HCT116 (cell line): ENCODE measurements around the gene ZBTB3. TPM values are rescaled to one million over a fixed set of nuclear protein-coding genes. Genes with fewer than 3 reads are reported as not detected.

Experiments used
- ATAC-seq: fragments of 200-7000 bp; cut with Tn5 transposase; 2 replicates; pipeline ENCODE4 v1.9.1; 2020; ENCODE audit warnings: mild to moderate bottlenecking, moderate library complexity
- BruUV-seq: library from RNA; stranded (reverse); fragments of 400-500 nt; replicated peaks from 2 replicates; lab custom pipeline; 2021; lab: Mats Ljungman, UMichigan
- CTCF ChIA-PET: fragments of 300-600 bp; sonication (Branson Sonifier 250); formaldehyde crosslinking; loops from one replicate; lab custom pipeline; 2021; ENCODE audit warnings: antibody characterized with exemption; lab: Charles Lee
- POLR2A ChIA-PET: fragments of 300-600, 350-600 bp; sonication (Branson Sonifier 250); formaldehyde crosslinking; loops from one replicate; lab custom pipeline; 2021; ENCODE audit warnings: antibody characterized with exemption; lab: Charles Lee
- RAD21 ChIA-PET, 2 experiments: fragments of 300-600 bp; sonication (Branson Sonifier 250); formaldehyde crosslinking; loops; one replicate each; lab custom pipeline; 2023; ENCODE audit warnings: low total read pairs in 2 of 2; ENCODE audit not compliant: uncharacterized antibody in 2 of 2, unreplicated experiment in 2 of 2, low non-redundant PET in 1 of 2; lab: Charles Lee
- DNase-seq: peaks from one replicate; pipeline ENCODE4 v3.0.0-alpha.2; 2010; ENCODE audit warnings: low read depth, low spot score
- H2AFZ ChIP-seq: fragments of 200-600 bp; shearing (Covaris generic), sonication (generic); 2 replicates; pipeline ENCODE4 v1.6.1; 2017; ENCODE audit warnings: low read depth, mixed run types, mixed read lengths, antibody characterized with exemption, low read length; ENCODE audit not compliant: poor library complexity, severe bottlenecking
- H3K27ac ChIP-seq: 2 replicates; pipeline ENCODE4 v1.5.1; 2012; ENCODE audit warnings: low read depth, low read length
- H3K27me3 ChIP-seq: fragments of 200-600 bp; sonication (generic); 2 replicates; pipeline ENCODE4 v1.6.1; 2016; ENCODE audit warnings: mixed run types, low read length, mixed read lengths; ENCODE audit not compliant: insufficient read depth
- H3K36me3 ChIP-seq, 2 experiments: fragments of 200-500 bp in 1 of 2; fragments of 200-600 bp in 1 of 2; sonication (Bioruptor generic) in 1 of 2; sonication (generic) in 1 of 2; 2 replicates each; pipeline versions ENCODE4 v1.5.1 to v1.6.1; 2014 to 2016; ENCODE audit warnings: low read length in 2 of 2, inconsistent platforms in 1 of 2, mixed read lengths in 1 of 2, mixed run types in 1 of 2; ENCODE audit not compliant: insufficient read depth in 2 of 2, control insufficient read depth in 1 of 2
- H3K4me1 ChIP-seq, 2 experiments: fragments of 200-600 bp in 1 of 2; sonication (generic) in 1 of 2; 2 replicates each; pipeline versions ENCODE4 v1.5.1 to v1.6.1; 2012 to 2017; ENCODE audit warnings: low read length in 2 of 2, inconsistent platforms in 1 of 2, mild to moderate bottlenecking in 1 of 2, mixed read lengths in 1 of 2, mixed run types in 1 of 2, moderate library complexity in 1 of 2; ENCODE audit not compliant: insufficient read depth in 2 of 2, control insufficient read depth in 1 of 2
- H3K4me2 ChIP-seq: fragments of 200-600 bp; sonication (generic); 2 replicates; pipeline ENCODE4 v1.6.1; 2017; ENCODE audit warnings: mixed run types, low read length, mixed read lengths
- H3K4me3 ChIP-seq, 2 experiments: fragments of 200-600 bp in 1 of 2; sonication (generic) in 1 of 2; replicated peaks in 1 of 2; 2 replicates each; pipeline ENCODE4 v1.5.1; 2011 to 2016; ENCODE audit warnings: low read length in 2 of 2, control low read depth in 1 of 2, low read depth in 1 of 2, mild to moderate bottlenecking in 1 of 2, mixed read lengths in 1 of 2, mixed run types in 1 of 2
- H3K79me2 ChIP-seq: fragments of 200-600 bp; sonication (generic); 2 replicates; pipeline ENCODE4 v1.6.1; 2017; ENCODE audit warnings: mild to moderate bottlenecking, mixed run types, low read length, moderate library complexity, mixed read lengths; ENCODE audit not compliant: insufficient read depth
- H3K9ac ChIP-seq: fragments of 200-600 bp; sonication (generic); 2 replicates; pipeline ENCODE4 v1.6.1; 2016; ENCODE audit warnings: low read length, mixed read lengths
- H3K9me2 ChIP-seq: fragments of 200-600 bp; sonication (generic), shearing (Covaris generic); 2 replicates; pipeline ENCODE4 v1.6.1; 2017; ENCODE audit warnings: mixed run types, mild to moderate bottlenecking, moderate library complexity; ENCODE audit not compliant: insufficient read depth
- H3K9me3 ChIP-seq, 2 experiments: fragments of 200-500 bp in 1 of 2; fragments of 200-600 bp in 1 of 2; sonication (Bioruptor generic) in 1 of 2; sonication (generic) in 1 of 2; 2 replicates each; pipeline ENCODE4 v1.6.1; 2014 to 2017; ENCODE audit warnings: low read length in 2 of 2, mixed read lengths in 2 of 2, inconsistent platforms in 1 of 2, low read depth in 1 of 2, mild to moderate bottlenecking in 1 of 2, mixed run types in 1 of 2, moderate library complexity in 1 of 2; ENCODE audit not compliant: control insufficient read depth in 1 of 2, insufficient read depth in 1 of 2
- H4K20me1 ChIP-seq: fragments of 200-600 bp; sonication (generic), shearing (Covaris generic); 2 replicates; pipeline ENCODE4 v1.6.1; 2017; ENCODE audit warnings: mixed run types, mild to moderate bottlenecking, moderate library complexity; ENCODE audit not compliant: insufficient read depth
- CBX3 ChIP-seq: IDR thresholded peaks from 2 replicates; pipeline ENCODE4 v1.6.1; 2012; ENCODE audit warnings: low read depth
- CEBPB ChIP-seq: IDR thresholded peaks from 2 replicates; pipeline ENCODE4 v1.6.1; 2012; ENCODE audit warnings: low read depth
- FOSL1 ChIP-seq: IDR thresholded peaks from 2 replicates; pipeline ENCODE4 v1.6.1; 2012; ENCODE audit warnings: low read depth
- JUND ChIP-seq: IDR thresholded peaks from 2 replicates; pipeline ENCODE4 v1.6.1; 2012
- SRF ChIP-seq: IDR thresholded peaks from 2 replicates; pipeline ENCODE4 v1.6.1; 2012; ENCODE audit warnings: low read depth
- TCF7L2 ChIP-seq: IDR thresholded peaks from 2 replicates; pipeline ENCODE4 v1.7.0; 2011; ENCODE audit warnings: borderline replicate concordance, inconsistent platforms; ENCODE audit not compliant: insufficient read depth, insufficient read length; ENCODE audit errors: extremely low read depth
- YY1 ChIP-seq: IDR thresholded peaks from 2 replicates; pipeline ENCODE4 v1.6.1; 2011; ENCODE audit warnings: low read length, low read depth, moderate library complexity, mild to moderate bottlenecking; ENCODE audit not compliant: insufficient replicate concordance; ENCODE audit errors: extremely low read depth
- ZNF274 ChIP-seq: fragments of 200-500 bp; sonication (Bioruptor generic); IDR thresholded peaks from 2 replicates; pipeline ENCODE4 v1.6.1; 2014; ENCODE audit warnings: mild to moderate bottlenecking, low read depth, low read length, inconsistent platforms
- intact Hi-C: fragments of 100-400 bp; cut with micrococcal nuclease; formaldehyde crosslinking; loops from 2 replicates; pipeline ENCODE4 v1.10.0; 2022
- total RNA-seq: library from RNA; stranded (reverse); gene quantifications from one replicate; pipeline ENCODE4 v1.2.1, GENCODE V29; 2021; ENCODE audit not compliant: unreplicated experiment
- TF ChIP-seq, protein P1 (sequence below): IDR thresholded peaks from 2 replicates; pipeline ENCODE4 v1.6.1; 2011; ENCODE audit warnings: mild to moderate bottlenecking, low read length, moderate library complexity; ENCODE audit not compliant: insufficient replicate concordance; ENCODE audit errors: extremely low read depth
- TF ChIP-seq, protein P2 (sequence below): IDR thresholded peaks from 2 replicates; pipeline ENCODE4 v1.6.1; 2012
- TF ChIP-seq, protein P3 (sequence below): IDR thresholded peaks from 2 replicates; pipeline ENCODE4 v1.6.1; 2012; ENCODE audit warnings: low read depth

Gene ZBTB3
- total RNA-seq, 1 experiment from 2014 or later = 11.3 TPM

DNA sequence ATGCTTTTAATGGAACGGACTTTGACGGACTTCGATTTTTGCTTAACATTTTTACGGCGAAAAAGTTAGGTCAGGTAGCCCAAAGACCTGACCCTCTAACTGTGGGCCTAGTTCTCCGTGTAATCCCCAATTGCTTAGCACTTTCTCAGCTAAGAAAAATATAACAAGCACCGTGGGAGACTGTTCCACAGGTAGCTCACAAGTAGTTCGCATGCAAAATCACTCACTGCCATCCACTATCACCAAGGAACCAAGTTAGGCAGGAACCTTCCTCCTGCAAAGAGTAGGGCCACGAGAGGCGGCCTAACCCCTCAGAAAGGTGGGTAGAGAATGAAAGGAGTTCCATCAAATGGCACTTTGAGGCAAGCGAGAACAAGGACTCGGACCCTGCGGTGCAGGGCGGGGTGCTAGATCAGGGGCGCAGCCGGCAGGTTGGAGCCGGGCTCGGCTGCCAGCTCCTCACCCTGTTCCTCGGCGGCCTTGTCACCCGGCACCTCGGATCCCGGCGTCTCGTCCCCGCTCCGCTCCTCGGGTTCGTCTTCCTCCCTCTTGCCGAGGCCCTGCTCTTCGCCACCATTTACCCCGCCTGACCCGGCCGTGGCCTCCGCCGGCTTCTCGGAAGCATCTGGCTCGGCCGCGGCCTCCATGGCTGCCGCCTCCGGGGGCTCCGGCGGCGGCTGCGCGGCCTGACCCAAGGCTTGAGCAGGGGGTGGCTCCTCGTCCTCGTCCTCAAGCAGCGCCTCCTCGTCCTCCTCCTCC lies 27.6 kb downstream of the ZBTB3 start:
- peak overlapping the region; percentile 100 for H3K4me2 ChIP-seq
- no peak for DNase-seq
- H3K9me2 ChIP-seq = no peaks in the 10 kb centered on the region
- H3K4me3 ChIP-seq = peak overlapping the region; percentile 98 to 100
- peaks cover 14 to 25% of the 10 kb centered on the region in 2 experiments for H3K4me1 ChIP-seq
- no peaks in the 10 kb centered on the region for H3K9me3 ChIP-seq
- no peak overlapping the region for H2AFZ ChIP-seq
- TF ChIP-seq SRF (no peak), TCF7L2 (no peak), ZNF274 (no peak), FOSL1 (no peak), JUND (no peak), YY1 (no peak), CBX3 (no peak), CEBPB (no peak)
- TF ChIP-seq, protein P1, sequence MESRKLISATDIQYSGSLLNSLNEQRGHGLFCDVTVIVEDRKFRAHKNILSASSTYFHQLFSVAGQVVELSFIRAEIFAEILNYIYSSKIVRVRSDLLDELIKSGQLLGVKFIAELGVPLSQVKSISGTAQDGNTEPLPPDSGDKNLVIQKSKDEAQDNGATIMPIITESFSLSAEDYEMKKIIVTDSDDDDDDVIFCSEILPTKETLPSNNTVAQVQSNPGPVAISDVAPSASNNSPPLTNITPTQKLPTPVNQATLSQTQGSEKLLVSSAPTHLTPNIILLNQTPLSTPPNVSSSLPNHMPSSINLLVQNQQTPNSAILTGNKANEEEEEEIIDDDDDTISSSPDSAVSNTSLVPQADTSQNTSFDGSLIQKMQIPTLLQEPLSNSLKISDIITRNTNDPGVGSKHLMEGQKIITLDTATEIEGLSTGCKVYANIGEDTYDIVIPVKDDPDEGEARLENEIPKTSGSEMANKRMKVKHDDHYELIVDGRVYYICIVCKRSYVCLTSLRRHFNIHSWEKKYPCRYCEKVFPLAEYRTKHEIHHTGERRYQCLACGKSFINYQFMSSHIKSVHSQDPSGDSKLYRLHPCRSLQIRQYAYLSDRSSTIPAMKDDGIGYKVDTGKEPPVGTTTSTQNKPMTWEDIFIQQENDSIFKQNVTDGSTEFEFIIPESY = no peak
- TF ChIP-seq, protein P2, sequence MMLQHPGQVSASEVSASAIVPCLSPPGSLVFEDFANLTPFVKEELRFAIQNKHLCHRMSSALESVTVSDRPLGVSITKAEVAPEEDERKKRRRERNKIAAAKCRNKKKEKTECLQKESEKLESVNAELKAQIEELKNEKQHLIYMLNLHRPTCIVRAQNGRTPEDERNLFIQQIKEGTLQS = no peak
- TF ChIP-seq, protein P3, sequence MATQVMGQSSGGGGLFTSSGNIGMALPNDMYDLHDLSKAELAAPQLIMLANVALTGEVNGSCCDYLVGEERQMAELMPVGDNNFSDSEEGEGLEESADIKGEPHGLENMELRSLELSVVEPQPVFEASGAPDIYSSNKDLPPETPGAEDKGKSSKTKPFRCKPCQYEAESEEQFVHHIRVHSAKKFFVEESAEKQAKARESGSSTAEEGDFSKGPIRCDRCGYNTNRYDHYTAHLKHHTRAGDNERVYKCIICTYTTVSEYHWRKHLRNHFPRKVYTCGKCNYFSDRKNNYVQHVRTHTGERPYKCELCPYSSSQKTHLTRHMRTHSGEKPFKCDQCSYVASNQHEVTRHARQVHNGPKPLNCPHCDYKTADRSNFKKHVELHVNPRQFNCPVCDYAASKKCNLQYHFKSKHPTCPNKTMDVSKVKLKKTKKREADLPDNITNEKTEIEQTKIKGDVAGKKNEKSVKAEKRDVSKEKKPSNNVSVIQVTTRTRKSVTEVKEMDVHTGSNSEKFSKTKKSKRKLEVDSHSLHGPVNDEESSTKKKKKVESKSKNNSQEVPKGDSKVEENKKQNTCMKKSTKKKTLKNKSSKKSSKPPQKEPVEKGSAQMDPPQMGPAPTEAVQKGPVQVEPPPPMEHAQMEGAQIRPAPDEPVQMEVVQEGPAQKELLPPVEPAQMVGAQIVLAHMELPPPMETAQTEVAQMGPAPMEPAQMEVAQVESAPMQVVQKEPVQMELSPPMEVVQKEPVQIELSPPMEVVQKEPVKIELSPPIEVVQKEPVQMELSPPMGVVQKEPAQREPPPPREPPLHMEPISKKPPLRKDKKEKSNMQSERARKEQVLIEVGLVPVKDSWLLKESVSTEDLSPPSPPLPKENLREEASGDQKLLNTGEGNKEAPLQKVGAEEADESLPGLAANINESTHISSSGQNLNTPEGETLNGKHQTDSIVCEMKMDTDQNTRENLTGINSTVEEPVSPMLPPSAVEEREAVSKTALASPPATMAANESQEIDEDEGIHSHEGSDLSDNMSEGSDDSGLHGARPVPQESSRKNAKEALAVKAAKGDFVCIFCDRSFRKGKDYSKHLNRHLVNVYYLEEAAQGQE = no peak
- TF ChIP-seq, all 23 proteins: peak for 0
- H3K36me3 ChIP-seq = peaks cover 33 to 40% of the 10 kb centered on the region in 2 experiments
- peak overlapping the region; percentile 96 for H3K27ac ChIP-seq
- peaks cover 84% of the 10 kb centered on the region for H3K79me2 ChIP-seq
- H4K20me1 ChIP-seq = peaks cover 16% of the 10 kb centered on the region; the same call in 1 of the 2 replicates
- CTCF ChIA-PET = interaction anchor here (0.8 to 2.5 kb wide), 3 partner anchors 28 to 114 kb away, joined by 3 to 10 read pairs (median 7); partner anchors contain the start of genes EML3 and ZBTB3
- no peaks in the 10 kb centered on the region for H3K27me3 ChIP-seq
- intact Hi-C loops = loop anchor here (5.0 kb wide), 1 partner anchor 36 kb away; the partner anchor contains the start of gene POLR2G
- POLR2A ChIA-PET = interaction anchor here (1.1 to 4.3 kb wide), 5 partner anchors 20 to 135 kb away, joined by 4 to 59 read pairs (median 5); partner anchors contain the start of genes LBHD1 and TUT1
- no peak for ATAC-seq
- BruUV-seq = no TSS peak
- peak overlapping the region; percentile 93 for H3K9ac ChIP-seq
- RAD21 ChIA-PET = no interaction called here
